WERI-Rb-1 (cell line): ENCODE data around the gene EPAS1.

Experiments used
- DNase-seq: peaks from one replicate; pipeline ENCODE4 v3.0.0-alpha.2; 2020
- H3K27ac ChIP-seq: fragments of 250-450 bp; sonication (Bioruptor Pico); 2 replicates; pipeline ENCODE4 v1.5.1; 2020; ENCODE audit warnings: mild to moderate bottlenecking, moderate library complexity
- H3K27me3 ChIP-seq: fragments of 250-450 bp; sonication (Bioruptor Pico); 2 replicates; pipeline ENCODE4 v1.5.1; 2021; ENCODE audit warnings: mild to moderate bottlenecking, low read depth, moderate library complexity; ENCODE audit not compliant: insufficient read depth, severe bottlenecking
- H3K36me3 ChIP-seq: fragments of 250-450 bp; sonication (Bioruptor Pico); 2 replicates; pipeline ENCODE4 v1.5.1; 2020; ENCODE audit warnings: mild to moderate bottlenecking, moderate library complexity
- H3K4me3 ChIP-seq: 2 replicates; pipeline ENCODE4 v1.5.1; 2011; ENCODE audit warnings: low read depth, mild to moderate bottlenecking, control low read depth, low read length
- H3K9me3 ChIP-seq: fragments of 250-450 bp; sonication (Bioruptor Pico); 2 replicates; pipeline ENCODE4 v1.5.1; 2021; ENCODE audit warnings: mild to moderate bottlenecking, moderate library complexity; ENCODE audit not compliant: severe bottlenecking
- CTCF ChIP-seq: IDR thresholded peaks from 2 replicates; pipeline ENCODE4 v1.5.1; 2011; ENCODE audit warnings: low read depth, mild to moderate bottlenecking, control low read depth, inconsistent platforms, low read length

The EPAS1 gene

GRCh38 chr2:46342566-46343315 lies 45.5 kb downstream of the EPAS1 start:
- no peak for TF ChIP-seq CTCF
- H3K9me3 ChIP-seq: no peaks in the 10 kb centered on the region
- no peaks in the 10 kb centered on the region for H3K36me3 ChIP-seq
- no peak overlapping the region for H3K27ac ChIP-seq
- peak; percentile 63 for DNase-seq
- no peak overlapping the region for H3K4me3 ChIP-seq
- H3K27me3 ChIP-seq: no peaks in the 10 kb centered on the region

GRCh38 chr2:46344706-46345105 lies 47.5 kb downstream of the EPAS1 start:
- no peak overlapping the region for H3K4me3 ChIP-seq
- no peak overlapping the region for H3K27ac ChIP-seq
- no peaks in the 10 kb centered on the region for H3K27me3 ChIP-seq
- DNase-seq: no peak
- H3K9me3 ChIP-seq: no peaks in the 10 kb centered on the region
- H3K36me3 ChIP-seq: no peaks in the 10 kb centered on the region
- no peak for TF ChIP-seq CTCF

GRCh38 chr2:46345775-46346174 lies 48.6 kb downstream of the EPAS1 start:
- Histone ChIP-seq H3K27me3 (no peaks in the 10 kb centered on the region), H3K36me3 (no peaks in the 10 kb centered on the region), H3K4me3 (no peak overlapping the region), H3K27ac (no peak overlapping the region), H3K9me3 (no peaks in the 10 kb centered on the region)
- DNase-seq: no peak
- no peak for TF ChIP-seq CTCF

GRCh38 chr2:46346719-46347118 lies 49.5 kb downstream of the EPAS1 start:
- H3K4me3 ChIP-seq: no peak overlapping the region
- no peaks in the 10 kb centered on the region for H3K27me3 ChIP-seq
- no peaks in the 10 kb centered on the region for H3K36me3 ChIP-seq
- no peak for DNase-seq
- H3K9me3 ChIP-seq: no peaks in the 10 kb centered on the region
- no peak overlapping the region for H3K27ac ChIP-seq
- TF ChIP-seq CTCF: no peak

GRCh38 chr2:46347648-46348280 lies 50.6 kb downstream of the EPAS1 start:
- Histone ChIP-seq H3K36me3 (no peaks in the 10 kb centered on the region), H3K27ac (no peak overlapping the region), H3K27me3 (no peaks in the 10 kb centered on the region), H3K4me3 (no peak overlapping the region), H3K9me3 (no peaks in the 10 kb centered on the region)
- DNase-seq: no peak
- TF ChIP-seq CTCF: no peak

- Histone ChIP-seq H3K9me3 (no peaks in the 10 kb centered on the region), H3K36me3 (no peaks in the 10 kb centered on the region), H3K27me3 (no peaks in the 10 kb centered on the region), H3K4me3 (no peak overlapping the region), H3K27ac (no peak overlapping the region)
- no peak for DNase-seq
- TF ChIP-seq CTCF: no peak
Observed at GRCh38 chr2:46349115-46349547, 51.9 kb downstream of the EPAS1 start.
